T-cell (primary cell): ENCODE measurements around the gene GGA3. TPM values are rescaled to one million over a fixed set of nuclear protein-coding genes. Genes with fewer than 3 reads are reported as not detected.

Experiments
- ATAC-seq, 4 experiments: fragments of 200-7000 bp in 3 of 4; fragments of 150-1000 bp in 1 of 4; cut with Tn5 transposase; replicated peaks in 1 of 4; 1 replicate in 3 of 4; 2 replicates in 1 of 4; pipeline ENCODE4 v1.10.0; 2021; ENCODE audit warnings: moderate library complexity in 3 of 4, mild to moderate bottlenecking in 2 of 4, moderate number of reproducible peaks in 1 of 4
- CTCF ChIA-PET, 2 donors: fragments of 300-600 bp; sonication (Branson Sonifier 250); formaldehyde crosslinking; loops; one replicate each; lab custom pipeline; 2022; ENCODE audit warnings: antibody characterized with exemption in 2 of 2; lab: Charles Lee
- POLR2A ChIA-PET, 2 donors: fragments of 300-600 bp; sonication (Branson Sonifier 250); formaldehyde crosslinking; loops; one replicate each; lab custom pipeline; 2022; ENCODE audit warnings: antibody characterized with exemption in 2 of 2; lab: Charles Lee
- DNase-seq, 35 experiments: peaks; one replicate each; pipeline versions ENCODE4 v3.0.0 to v3.0.0-alpha.2; 2013 to 2023
- H3K27ac ChIP-seq: one replicate; pipeline ENCODE4 v1.5.1; 2013; ENCODE audit warnings: low read length
- H3K27me3 ChIP-seq, 2 experiments: replicated peaks in 1 of 2; 1 replicate in 1 of 2; 2 replicates in 1 of 2; pipeline versions ENCODE4 v1.6.1 to v1.7.0; 2013; ENCODE audit warnings: low read length in 1 of 2, mixed read lengths in 1 of 2; ENCODE audit not compliant: control insufficient read depth in 2 of 2, insufficient read depth in 2 of 2; ENCODE audit errors: extremely low read depth in 1 of 2
- H3K36me3 ChIP-seq, 2 donors: 1 replicate in 1 of 2; 2 replicates in 1 of 2; pipeline versions ENCODE4 v1.6.1 to v1.7.0; 2013; ENCODE audit warnings: low read length in 1 of 2; ENCODE audit not compliant: control insufficient read depth in 2 of 2, insufficient read depth in 1 of 2; ENCODE audit errors: extremely low read depth in 1 of 2
- H3K4me1 ChIP-seq, 2 experiments: 1 replicate in 1 of 2; 2 replicates in 1 of 2; pipeline versions ENCODE4 v1.6.1 to v1.7.0; 2013; ENCODE audit warnings: low read length in 2 of 2, mixed read lengths in 1 of 2; ENCODE audit not compliant: insufficient read depth in 2 of 2, control insufficient read depth in 1 of 2; ENCODE audit errors: extremely low read depth in 1 of 2
- H3K4me3 ChIP-seq, 2 donors: 1 replicate in 1 of 2; 2 replicates in 1 of 2; pipeline versions ENCODE4 v1.5.1 to v1.7.0; 2013; ENCODE audit warnings: mild to moderate bottlenecking in 2 of 2, low read length in 1 of 2, moderate library complexity in 1 of 2; ENCODE audit not compliant: control insufficient read depth in 1 of 2; ENCODE audit errors: extremely low read depth in 1 of 2
- H3K9me3 ChIP-seq: 2 replicates; pipeline ENCODE4 v1.7.0; 2013
- H3K27ac Mint-ChIP-seq, 2 donors: one replicate each; pipeline ENCODE4 v1.8.0; 2020 to 2021; ENCODE audit warnings: mild to moderate bottlenecking in 2 of 2, mixed read lengths in 2 of 2
- H3K27me3 Mint-ChIP-seq, 2 donors: one replicate each; pipeline ENCODE4 v1.8.0; 2021 to 2022; ENCODE audit warnings: mixed read lengths in 2 of 2
- H3K36me3 Mint-ChIP-seq: one replicate; pipeline ENCODE4 v1.8.0; 2021; ENCODE audit warnings: mixed read lengths
- H3K4me1 Mint-ChIP-seq, 3 donors: one replicate each; pipeline ENCODE4 v1.8.0; 2020 to 2022; ENCODE audit warnings: mixed read lengths in 3 of 3, mild to moderate bottlenecking in 1 of 3
- H3K4me3 Mint-ChIP-seq, 3 donors: one replicate each; pipeline ENCODE4 v1.8.0; 2020 to 2022; ENCODE audit warnings: mild to moderate bottlenecking in 3 of 3, mixed read lengths in 3 of 3, moderate library complexity in 3 of 3
- H3K9me3 Mint-ChIP-seq, 3 donors: one replicate each; pipeline ENCODE4 v1.8.0; 2020 to 2022; ENCODE audit warnings: mixed read lengths in 3 of 3
- WGBS: methylation state at CpG from one replicate; pipeline ENCODE4 v1.1.5; 2013; ENCODE audit warnings: missing lambda C conversion rate; ENCODE audit not compliant: insufficient coverage; 5-methylcytosine and 5-hydroxymethylcytosine counted together
- total RNA-seq, 35 experiments: library from RNA in 6 of 35; stranded (reverse) in 6 of 35; fragments of 120-200 nt in 1 of 35; gene quantifications; one replicate each; pipeline versions ENCODE4 v1.2.1 to v1.2.4 and lab custom pipeline; 2013 to 2026

Gene GGA3
- total RNA-seq, 5 donors from 2014 or later (not counting 1 experiment from before 2014, with no cell fraction given), result 78.1 to 118 (median 102) TPM

DNA sequence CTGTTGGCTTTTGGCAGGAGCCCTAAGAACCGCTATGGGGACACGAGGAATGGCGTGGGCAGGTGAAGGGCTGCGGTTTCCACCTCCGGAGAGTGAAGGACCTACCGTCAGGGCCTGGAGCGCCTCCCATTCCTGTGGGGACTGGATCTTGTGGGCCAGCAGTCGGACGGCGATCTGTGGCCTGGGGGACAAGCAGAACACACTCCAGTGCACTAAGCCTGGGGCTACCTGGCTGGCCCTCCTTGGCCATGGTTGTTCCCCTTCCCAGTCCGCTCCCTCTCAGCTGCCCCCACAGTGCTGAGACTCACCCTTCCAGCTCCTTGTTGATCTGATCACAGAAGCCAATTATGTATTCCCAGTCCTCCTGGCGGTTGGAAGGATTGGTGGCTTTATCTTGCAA lies 15.0 kb downstream of the GGA3 start:
- Mint-ChIP-seq H3K27ac (no peak overlapping the region), H3K9me3 (no peaks in the 10 kb centered on the region), H3K4me3 (no peak overlapping the region), H3K4me1 (peaks cover 35 to 54% (median 47%) of the 10 kb centered on the region in 3 donors), H3K27me3 (no peaks in the 10 kb centered on the region), H3K36me3 (peaks cover 29% of the 10 kb centered on the region)
- no peaks in the 10 kb centered on the region for H3K27me3 ChIP-seq
- ATAC-seq, result no peak
- no peak for DNase-seq
- peaks cover 0 to 52% of the 10 kb centered on the region in 2 experiments for H3K4me1 ChIP-seq
- WGBS, result over 99% methylated on average over 9 of the region's 12 CpGs
- H3K27ac ChIP-seq, result no peak overlapping the region
- H3K4me3 ChIP-seq, result no peak overlapping the region
- H3K9me3 ChIP-seq, result no peaks in the 10 kb centered on the region
- POLR2A ChIA-PET, result interaction anchor here in 1 of 2 donors (0.7 kb wide), 2 partner anchors 37 to 177 kb away, joined by 3 to 4 read pairs; no protein-coding TSS in a partner anchor
- peaks cover 11 to 55% of the 10 kb centered on the region in 2 donors for H3K36me3 ChIP-seq
- CTCF ChIA-PET, result interaction anchor here (0.5 to 0.7 kb wide), 2 partner anchors 27 to 618 kb away, joined by 3 read pairs; no protein-coding TSS in a partner anchor

GRCh38 chr17:75245011-75245410 lies 16.4 kb downstream of the GGA3 start:
- CTCF ChIA-PET, result no interaction called here
- peaks cover 11 to 69% of the 10 kb centered on the region in 2 donors for H3K36me3 ChIP-seq
- peaks cover 0 to 52% of the 10 kb centered on the region in 2 experiments for H3K4me1 ChIP-seq
- peaks cover 34% of the 10 kb centered on the region for H3K36me3 Mint-ChIP-seq
- POLR2A ChIA-PET, result no interaction called here
- no peak overlapping the region for H3K4me3 Mint-ChIP-seq
- H3K4me3 ChIP-seq, result no peak overlapping the region
- no peak for ATAC-seq
- DNase-seq, result no peak
- no peaks in the 10 kb centered on the region for H3K9me3 Mint-ChIP-seq
- H3K4me1 Mint-ChIP-seq, result peaks cover 30 to 46% (median 36%) of the 10 kb centered on the region in 3 donors
- H3K9me3 ChIP-seq, result no peaks in the 10 kb centered on the region
- peak overlapping the region in 1 of 2 donors; percentile 22 for H3K27ac Mint-ChIP-seq
- no peaks in the 10 kb centered on the region for H3K27me3 Mint-ChIP-seq
- H3K27me3 ChIP-seq, result no peaks in the 10 kb centered on the region
- 100% methylated on average over 3 of the region's 6 CpGs for WGBS
- H3K27ac ChIP-seq, result no peak overlapping the region

GRCh38 chr17:75244133-75244866 lies 17.1 kb downstream of the GGA3 start:
- H3K9me3 ChIP-seq, result no peaks in the 10 kb centered on the region
- H3K4me3 Mint-ChIP-seq, result no peak overlapping the region
- DNase-seq, result peak in 1 of 35 experiments; percentile 27
- H3K27me3 Mint-ChIP-seq, result no peaks in the 10 kb centered on the region
- no peak overlapping the region for H3K4me3 ChIP-seq
- peaks cover 34% of the 10 kb centered on the region for H3K36me3 Mint-ChIP-seq
- peaks cover 23 to 39% (median 29%) of the 10 kb centered on the region in 3 donors for H3K4me1 Mint-ChIP-seq
- ATAC-seq, result no peak
- peak overlapping the region; percentile 49 to 68 for H3K27ac Mint-ChIP-seq
- no peaks in the 10 kb centered on the region for H3K27me3 ChIP-seq
- WGBS, result 60% methylated on average over 14 of the region's 22 CpGs
- H3K36me3 ChIP-seq, result peaks cover 11 to 75% of the 10 kb centered on the region in 2 donors
- POLR2A ChIA-PET, result no interaction called here
- H3K9me3 Mint-ChIP-seq, result no peaks in the 10 kb centered on the region
- CTCF ChIA-PET, result no interaction called here
- peaks cover 0 to 51% of the 10 kb centered on the region in 2 experiments for H3K4me1 ChIP-seq
- no peak overlapping the region for H3K27ac ChIP-seq

DNA sequence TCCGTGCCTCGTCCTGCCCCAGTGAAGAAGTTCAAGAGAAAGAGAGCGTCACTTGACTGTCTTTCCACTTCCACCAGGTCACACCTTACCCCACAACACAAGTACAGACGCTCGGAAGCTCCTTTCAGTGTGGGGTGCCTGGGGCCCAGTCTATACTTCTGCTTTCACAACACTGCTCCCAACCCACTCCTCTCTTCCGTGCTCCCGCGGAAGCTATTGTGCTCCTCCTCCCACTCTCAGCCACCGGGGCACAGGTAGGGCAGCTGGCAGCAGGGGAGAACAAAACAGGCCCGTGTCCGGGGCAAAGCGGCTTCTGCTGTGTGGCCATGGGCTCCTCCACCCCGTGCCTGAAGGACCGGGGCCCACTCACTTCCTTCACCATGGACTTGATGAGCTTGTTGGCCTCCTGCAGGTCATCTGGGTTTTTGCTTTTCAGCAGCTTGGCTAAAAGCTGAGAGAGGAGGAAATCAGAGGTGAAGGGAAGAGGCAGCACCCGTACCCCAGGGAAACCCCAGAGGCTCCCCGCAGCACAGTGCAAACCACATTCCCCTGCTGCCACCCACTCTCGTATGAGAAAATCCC lies 18.9 kb downstream of the GGA3 start:
- Mint-ChIP-seq H3K27me3 (no peaks in the 10 kb centered on the region), H3K9me3 (no peaks in the 10 kb centered on the region), H3K36me3 (peaks cover 40% of the 10 kb centered on the region), H3K4me3 (peak overlapping the region in 1 of 3 donors; percentile 30), H3K27ac (peak overlapping the region; percentile 84 to 91), H3K4me1 (peaks cover 26 to 45% (median 34%) of the 10 kb centered on the region in 3 donors)
- H3K36me3 ChIP-seq, result peaks cover 20 to 89% of the 10 kb centered on the region in 2 donors
- no peaks in the 10 kb centered on the region for H3K9me3 ChIP-seq
- no peak overlapping the region for H3K4me3 ChIP-seq
- POLR2A ChIA-PET, result interaction anchor here in 1 of 2 donors (0.5 to 1.4 kb wide), 3 partner anchors 18 to 141 kb away, joined by 3 to 5 read pairs (median 3); no protein-coding TSS in a partner anchor
- DNase-seq, result peak in 32 of 35 experiments; percentile 8 to 77 (median 38)
- peak in 3 of 4 experiments; percentile 31 to 75 (median 51) for ATAC-seq
- no peaks in the 10 kb centered on the region for H3K27me3 ChIP-seq
- 59% methylated on average over 12 of the region's 17 CpGs for WGBS
- H3K4me1 ChIP-seq, result peaks cover 0 to 63% of the 10 kb centered on the region in 2 experiments
- peak overlapping the region; percentile 77 for H3K27ac ChIP-seq
- CTCF ChIA-PET, result interaction anchor here (0.6 to 3.0 kb wide), 6 partner anchors 12 to 477 kb away, joined by 3 to 12 read pairs (median 6); partner anchors contain the start of genes GGA3 (in 1 of the 2), MIF4GD (in 1 of the 2) and MRPS7 (in 1 of the 2)

DNA sequence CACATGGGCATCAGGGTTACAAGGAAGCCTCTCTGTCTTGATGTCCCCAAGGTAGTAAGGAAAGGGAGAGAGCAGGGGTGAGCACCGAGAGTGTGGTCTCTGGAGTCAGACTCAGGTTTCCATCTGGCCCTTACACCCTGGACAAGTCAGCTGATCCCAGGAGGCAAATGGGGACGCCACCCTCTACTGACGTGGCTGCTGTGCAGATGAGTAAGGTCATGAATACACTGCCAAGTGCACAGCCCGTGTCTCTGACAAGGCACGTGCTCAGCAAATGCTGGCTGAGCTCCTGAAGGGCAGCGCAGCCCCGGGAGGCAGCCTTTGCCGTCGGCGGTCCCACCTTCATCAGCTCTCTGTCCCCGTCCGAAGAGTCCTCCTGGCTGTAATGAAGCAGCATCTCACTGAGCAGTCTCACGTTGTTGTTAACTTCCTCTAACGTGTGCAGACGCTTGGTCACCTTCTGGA lies 19.4 kb downstream of the GGA3 start:
- H3K27ac Mint-ChIP-seq, result peak overlapping the region; percentile 84 to 91
- no peak for ATAC-seq
- 67% methylated on average over 15 of the region's 15 CpGs for WGBS
- CTCF ChIA-PET, result interaction anchor here in 1 of 2 donors (0.6 to 3.0 kb wide), 6 partner anchors 12 to 121 kb away, joined by 3 to 12 read pairs (median 6); partner anchors contain the start of genes GGA3, MIF4GD and MRPS7
- no peaks in the 10 kb centered on the region for H3K27me3 ChIP-seq
- peak overlapping the region in 1 of 3 donors; percentile 30 for H3K4me3 Mint-ChIP-seq
- no peak overlapping the region for H3K4me3 ChIP-seq
- H3K27me3 Mint-ChIP-seq, result no peaks in the 10 kb centered on the region
- peaks cover 0 to 63% of the 10 kb centered on the region in 2 experiments for H3K4me1 ChIP-seq
- no peaks in the 10 kb centered on the region for H3K9me3 ChIP-seq
- peaks cover 26 to 45% (median 34%) of the 10 kb centered on the region in 3 donors for H3K4me1 Mint-ChIP-seq
- peak overlapping the region; percentile 77 for H3K27ac ChIP-seq
- peak in 1 of 35 experiments; percentile 28 for DNase-seq
- POLR2A ChIA-PET, result interaction anchor here in 1 of 2 donors (0.6 to 1.4 kb wide), 2 partner anchors 18 to 142 kb away, joined by 3 to 5 read pairs; no protein-coding TSS in a partner anchor
- peaks cover 42% of the 10 kb centered on the region for H3K36me3 Mint-ChIP-seq
- peaks cover 21 to 93% of the 10 kb centered on the region in 2 donors for H3K36me3 ChIP-seq
- H3K9me3 Mint-ChIP-seq, result no peaks in the 10 kb centered on the region
